Right ventricle myocardium superior (tissue), 1 donor: ENCODE data around the gene PCMTD2. TPM values are rescaled to one million over a fixed set of nuclear protein-coding genes. Genes with fewer than 3 reads are reported as not detected.
"Not testable (repeated sequence)": the region's sequence is repeated elsewhere in the genome, so short reads cannot be mapped to it uniquely, and the experiment has no call there.

Experiments
- ATAC-seq: fragments of 200-7000 bp; cut with Tn5 transposase; one replicate; pipeline ENCODE4 v1.9.1; 2020; ENCODE audit warnings: mild to moderate bottlenecking; ENCODE audit not compliant: poor library complexity
- DNase-seq: peaks from one replicate; pipeline ENCODE4 v3.0.0-alpha.2; 2020
- intact Hi-C: fragments of 100-400 bp; cut with DNase I; formaldehyde crosslinking; loops from one replicate; pipeline ENCODE4 v1.11.2; 2022
- total RNA-seq: library from RNA; stranded (reverse); fragmentation: NEBNext Ultra II Directional; extraction: Animal tissue kit (Norgen Biotek cat#: 25700); gene quantifications from one replicate; pipeline ENCODE4 v1.2.1, GENCODE V29; 2021
- donor health status: DM: no; HTN: yes; CAD: no; lungs with severe emphysema.

PCMTD2 gene
- total RNA-seq, 1 donor from 2014 or later = 81.9 TPM

GRCh38 chr20:64234921-64235565 lies 20.5 kb upstream of the PCMTD2 start:
- intact Hi-C loops, ATAC-seq: not testable (repeated sequence)
- DNase-seq = peak; percentile 20

- no peak for ATAC-seq
- intact Hi-C loops = no loop called here
- DNase-seq = peak; percentile 25
Observed at GRCh38 chr20:64236137-64237088, 19.1 kb upstream of the PCMTD2 start.

- ATAC-seq (no peak), DNase-seq (peak; percentile 37)
- intact Hi-C loops = no loop called here
Observed at GRCh38 chr20:64237316-64237715, 18.2 kb upstream of the PCMTD2 start.

GRCh38 chr20:64238115-64238825 lies 17.3 kb upstream of the PCMTD2 start:
- peak; percentile 10 for DNase-seq
- ATAC-seq = peak; percentile 27
- intact Hi-C loops = no loop called here

- ATAC-seq (no peak), DNase-seq (peak; percentile 7)
- intact Hi-C loops = no loop called here
Observed at GRCh38 chr20:64238851-64239387, 16.6 kb upstream of the PCMTD2 start.

- no peak for ATAC-seq
- intact Hi-C loops = no loop called here
- DNase-seq = no peak
Observed at GRCh38 chr20:64239449-64240242, 15.9 kb upstream of the PCMTD2 start.

GRCh38 chr20:64240243-64241015 lies 15.1 kb upstream of the PCMTD2 start:
- intact Hi-C loops = no loop called here
- DNase-seq = no peak

GRCh38 chr20:64241061-64241460 lies 14.5 kb upstream of the PCMTD2 start:
- intact Hi-C loops = no loop called here
- ATAC-seq = no peak
- no peak for DNase-seq

More at GRCh38 chr20:64240243-64241015, 15.1 kb upstream of the PCMTD2 start:
- no peak for ATAC-seq

- intact Hi-C loops = no loop called here
- DNase-seq (peak; percentile 9), ATAC-seq (no peak)
Observed at GRCh38 chr20:64242003-64242796, 13.3 kb upstream of the PCMTD2 start.

GRCh38 chr20:64242797-64243475 lies 12.6 kb upstream of the PCMTD2 start:
- intact Hi-C loops = no loop called here
- ATAC-seq (no peak), DNase-seq (no peak)

- ATAC-seq (no peak), DNase-seq (no peak)
- intact Hi-C loops = no loop called here
Observed at GRCh38 chr20:64244281-64244805, 11.2 kb upstream of the PCMTD2 start.

- ATAC-seq (no peak), DNase-seq (no peak)
- intact Hi-C loops = no loop called here
Observed at GRCh38 chr20:64244870-64245603, 10.5 kb upstream of the PCMTD2 start.

GRCh38 chr20:64245746-64246595 lies 9.6 kb upstream of the PCMTD2 start:
- DNase-seq (no peak), ATAC-seq (no peak)
- intact Hi-C loops = no loop called here

GRCh38 chr20:64246616-64247306 lies 8.8 kb upstream of the PCMTD2 start:
- ATAC-seq (no peak), DNase-seq (no peak)
- intact Hi-C loops = no loop called here
